Transverse colon (tissue), 4 donors: Measurements from ENCODE around the gene NCOA3. TPM values are rescaled to one million over a fixed set of nuclear protein-coding genes. Genes with fewer than 3 reads are reported as not detected.
"Not testable (repeated sequence)": the region's sequence is repeated elsewhere in the genome, so short reads cannot be mapped to it uniquely, and the experiment has no call there.

ENCODE experiments used
- DNase-seq: peaks from one replicate; pipeline ENCODE4 v3.0.0-alpha.2; 2019
- H3K27ac ChIP-seq, 4 donors: fragments of 200-600 bp; sonication (generic); 2 replicates each; pipeline ENCODE4 v1.5.1; 2016 to 2018; ENCODE audit warnings: inconsistent platforms in 4 of 4
- H3K27me3 ChIP-seq: fragments of 200-600 bp; sonication (generic); 2 replicates; pipeline ENCODE4 v1.5.1; 2017; ENCODE audit warnings: inconsistent platforms
- H3K36me3 ChIP-seq, 4 donors: fragments of 200-600 bp; sonication (generic); 2 replicates each; pipeline ENCODE4 v1.5.1; 2017 to 2019; ENCODE audit warnings: inconsistent platforms in 4 of 4
- H3K4me1 ChIP-seq, 4 donors: fragments of 200-600 bp; sonication (generic); 2 replicates each; pipeline ENCODE4 v1.5.1; 2017 to 2020; ENCODE audit warnings: inconsistent platforms in 4 of 4
- H3K4me3 ChIP-seq, 4 donors: fragments of 200-600 bp; sonication (generic); 1 replicate in 1 of 4; 2 replicates in 3 of 4; pipeline versions ENCODE4 v1.5.1 to v1.6.1; 2017 to 2019; ENCODE audit warnings: inconsistent platforms in 4 of 4
- H3K9me3 ChIP-seq, 2 donors: fragments of 200-600 bp; sonication (generic); 2 replicates each; pipeline ENCODE4 v1.5.1; 2017 to 2019; ENCODE audit warnings: inconsistent platforms in 2 of 2
- EP300 ChIP-seq: sonication (generic); formaldehyde crosslinking; IDR thresholded peaks from one replicate; pipeline ENCODE4 v1.6.1; 2017; ENCODE audit warnings: antibody characterized with exemption, low read depth
- POLR2A ChIP-seq: fragments of 450-650 bp; IDR thresholded peaks from one replicate; pipeline ENCODE4 v1.6.1; 2016; ENCODE audit warnings: antibody characterized with exemption, mild to moderate bottlenecking, moderate library complexity
- POLR2AphosphoS5 ChIP-seq, 3 donors: sonication (generic); formaldehyde crosslinking; IDR thresholded peaks; one replicate each; pipeline ENCODE4 v1.6.1; 2016; ENCODE audit warnings: antibody characterized with exemption in 3 of 3
- WGBS, 2 donors: methylation state at CpG; one replicate each; pipeline ENCODE4 v1.1.5; 2018; ENCODE audit warnings: low coverage in 1 of 2; 5-methylcytosine and 5-hydroxymethylcytosine counted together
- in situ Hi-C, 4 donors: fragments of 200-750 bp; cut with MboI; loops; one replicate each; pipeline versions ENCODE4 v1.15.0 to v1.15.1; 2017; ENCODE audit warnings: low sequenced_read_pairs in 3 of 4, low pct_ligation_motif_present in 1 of 4, low pct_unique_long_range_greater_than_20kb in 1 of 4
- intact Hi-C: fragments of 100-400 bp; cut with DNase I; formaldehyde crosslinking; loops from one replicate; pipeline ENCODE4 v1.15.1; 2023; ENCODE audit warnings: low total_unique reads
- total RNA-seq, 4 donors: library from RNA; depleted of rRNA; stranded (reverse); fragments of >200 nt; gene quantifications; one replicate each; pipeline ENCODE4 v1.1.0, GENCODE V29; 2016
- TF ChIP-seq, protein P1 (sequence below), 5 experiments: fragments of 200-600 bp in 3 of 5; fragments of 450-650 bp in 2 of 5; sonication (generic) in 3 of 5; IDR thresholded peaks; 1 replicate in 2 of 5; 2 replicates in 3 of 5; pipeline ENCODE4 v1.5.1; 2016 to 2017; ENCODE audit warnings: antibody characterized with exemption in 5 of 5, inconsistent platforms in 3 of 5, mild to moderate bottlenecking in 2 of 5, moderate library complexity in 1 of 5

The NCOA3 gene
- total RNA-seq, 4 donors from 2014 or later = 9.2 to 39.1 (median 22.3) TPM

DNA sequence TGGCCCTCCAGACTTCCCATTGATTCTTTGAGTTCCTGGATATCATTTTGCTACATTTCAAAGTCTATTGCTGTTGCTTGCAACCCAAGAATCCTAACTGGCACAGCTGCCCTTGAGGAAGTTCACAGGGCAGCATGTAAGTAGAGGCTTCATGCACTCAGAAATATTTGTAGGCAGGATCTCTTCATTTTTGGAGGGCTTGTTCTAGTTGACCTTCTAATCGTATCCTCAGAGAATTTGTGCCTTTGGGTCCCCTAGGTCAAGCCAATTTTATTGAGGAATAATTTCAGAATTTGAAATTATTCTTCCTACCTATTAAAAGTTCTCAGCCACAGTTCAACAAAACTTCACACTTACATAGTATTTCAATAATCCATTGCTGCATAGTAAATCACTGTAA, 5.6 kb upstream of the NCOA3 start:
- in situ Hi-C loops (no loop called here), intact Hi-C loops (no loop called here)
- Histone ChIP-seq H3K27me3 (no peaks in the 10 kb centered on the region), H3K27ac (no peak overlapping the region), H3K36me3 (no peaks in the 10 kb centered on the region), H3K4me1 (peaks cover 18 to 28% (median 18%) of the 10 kb centered on the region in 4 donors), H3K4me3 (no peak overlapping the region), H3K9me3 (no peaks in the 10 kb centered on the region)
- no peak for DNase-seq
- TF ChIP-seq EP300 = no peak
- TF ChIP-seq POLR2AphosphoS5 (IDR thresholded peaks at IDR 0.05) = no peak
- no peak for TF ChIP-seq POLR2A
- TF ChIP-seq, protein P1, sequence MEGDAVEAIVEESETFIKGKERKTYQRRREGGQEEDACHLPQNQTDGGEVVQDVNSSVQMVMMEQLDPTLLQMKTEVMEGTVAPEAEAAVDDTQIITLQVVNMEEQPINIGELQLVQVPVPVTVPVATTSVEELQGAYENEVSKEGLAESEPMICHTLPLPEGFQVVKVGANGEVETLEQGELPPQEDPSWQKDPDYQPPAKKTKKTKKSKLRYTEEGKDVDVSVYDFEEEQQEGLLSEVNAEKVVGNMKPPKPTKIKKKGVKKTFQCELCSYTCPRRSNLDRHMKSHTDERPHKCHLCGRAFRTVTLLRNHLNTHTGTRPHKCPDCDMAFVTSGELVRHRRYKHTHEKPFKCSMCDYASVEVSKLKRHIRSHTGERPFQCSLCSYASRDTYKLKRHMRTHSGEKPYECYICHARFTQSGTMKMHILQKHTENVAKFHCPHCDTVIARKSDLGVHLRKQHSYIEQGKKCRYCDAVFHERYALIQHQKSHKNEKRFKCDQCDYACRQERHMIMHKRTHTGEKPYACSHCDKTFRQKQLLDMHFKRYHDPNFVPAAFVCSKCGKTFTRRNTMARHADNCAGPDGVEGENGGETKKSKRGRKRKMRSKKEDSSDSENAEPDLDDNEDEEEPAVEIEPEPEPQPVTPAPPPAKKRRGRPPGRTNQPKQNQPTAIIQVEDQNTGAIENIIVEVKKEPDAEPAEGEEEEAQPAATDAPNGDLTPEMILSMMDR (IDR thresholded peaks at IDR 0.05) = no peak
- WGBS, 2 donors = 86 to 100% methylated on average over 1 of the region's 1 CpG

DNA sequence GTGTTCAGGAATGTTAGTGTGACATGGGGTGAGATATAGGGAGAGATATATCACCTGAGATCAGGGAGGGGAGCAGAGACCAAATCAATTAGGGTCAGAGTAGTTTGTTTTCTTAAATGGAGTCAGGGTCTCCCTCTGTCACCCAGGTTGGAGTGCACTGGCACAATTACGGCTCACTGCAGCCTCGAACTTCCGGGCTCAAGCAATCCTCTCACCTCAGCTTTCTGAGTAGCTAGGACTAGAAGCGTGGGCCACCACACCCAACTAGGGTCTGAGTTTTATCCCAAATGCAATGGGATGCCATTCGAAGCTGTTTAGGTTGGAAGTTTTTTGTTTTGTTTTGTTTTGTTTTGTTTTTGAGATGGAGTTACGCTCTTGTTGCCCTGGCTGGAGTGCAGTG, 3.1 kb upstream of the NCOA3 start:
- Histone ChIP-seq H3K4me1 (peaks cover 9 to 26% (median 15%) of the 10 kb centered on the region in 4 donors), H3K36me3 (no peaks in the 10 kb centered on the region), H3K4me3 (no peak overlapping the region), H3K27me3 (no peaks in the 10 kb centered on the region), H3K9me3 (no peaks in the 10 kb centered on the region), H3K27ac (peak overlapping the region in 1 of 4 donors; percentile 73)
- 90 to 100% methylated on average over 1 to 6 of the region's 6 CpGs for WGBS, 2 donors
- in situ Hi-C loops (no loop called here), intact Hi-C loops (no loop called here)
- no peak for DNase-seq
- TF ChIP-seq, protein P1 (IDR thresholded peaks at IDR 0.05) = no peak
- TF ChIP-seq POLR2AphosphoS5 (IDR thresholded peaks at IDR 0.05) (no peak), EP300 (no peak)

DNA sequence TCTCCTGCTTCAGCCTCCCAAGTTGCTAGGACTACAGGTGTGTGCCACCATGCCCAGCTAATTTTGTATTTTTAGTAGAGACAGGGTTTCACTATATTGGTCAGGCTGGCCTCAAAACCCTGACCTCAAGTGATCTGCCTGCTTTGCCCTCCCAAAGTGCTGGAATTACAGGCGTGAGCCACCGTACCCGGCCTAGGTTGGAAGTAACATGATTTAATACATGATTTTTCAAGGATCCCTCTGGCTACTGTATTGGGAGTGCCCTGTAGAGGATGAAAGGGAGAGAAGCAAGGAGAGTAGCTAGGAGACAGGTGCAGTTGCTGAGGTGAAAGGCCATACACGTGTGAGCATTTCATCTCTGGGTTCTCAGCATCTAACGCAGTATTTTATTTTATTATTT, 2.6 kb upstream of the NCOA3 start:
- intact Hi-C loops = no loop called here
- H3K4me1 ChIP-seq = peaks cover 9 to 26% (median 15%) of the 10 kb centered on the region in 4 donors
- H3K27me3 ChIP-seq = no peaks in the 10 kb centered on the region
- no peak overlapping the region for H3K27ac ChIP-seq
- 84 to 95% methylated on average over 5 of the region's 5 CpGs for WGBS, 2 donors
- H3K9me3 ChIP-seq = no peaks in the 10 kb centered on the region
- TF ChIP-seq, protein P1 (IDR thresholded peaks at IDR 0.05) = no peak
- TF ChIP-seq EP300 = no peak
- TF ChIP-seq POLR2AphosphoS5 (IDR thresholded peaks at IDR 0.05) = no peak
- TF ChIP-seq POLR2A = no peak
- in situ Hi-C loops = no loop called here
- no peaks in the 10 kb centered on the region for H3K36me3 ChIP-seq
- no peak overlapping the region for H3K4me3 ChIP-seq
- DNase-seq = no peak

DNA sequence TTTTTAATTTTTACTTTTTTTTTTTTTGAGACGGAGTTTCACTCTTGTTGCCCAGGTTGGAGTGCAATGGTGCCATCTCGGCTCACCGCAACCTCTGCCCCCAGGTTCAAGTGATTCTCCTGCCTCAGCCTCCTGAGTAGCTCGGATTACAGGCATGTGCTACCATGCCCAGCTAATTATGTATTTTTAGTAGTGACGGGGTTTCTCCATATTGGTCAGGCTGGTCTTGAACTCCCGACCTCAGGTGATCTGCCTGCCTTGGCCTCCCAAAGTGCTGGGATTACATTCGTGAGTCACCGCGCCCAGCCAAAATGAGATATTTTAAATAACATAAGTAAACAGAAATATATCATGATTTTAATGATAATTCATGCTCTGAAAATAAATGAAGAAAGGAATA, 1.6 kb upstream of the NCOA3 start:
- peak overlapping the region in 1 of 4 donors; percentile 89 for H3K27ac ChIP-seq
- H3K4me1 ChIP-seq = peaks cover 9 to 24% (median 13%) of the 10 kb centered on the region in 4 donors
- H3K4me3 ChIP-seq, H3K27me3 ChIP-seq, DNase-seq, in situ Hi-C loops, H3K36me3 ChIP-seq, H3K9me3 ChIP-seq: not testable (repeated sequence)
- 92 to 97% methylated on average over 7 to 9 of the region's 9 CpGs for WGBS, 2 donors
- intact Hi-C loops = loop anchor here (10.0 kb wide), 1 partner anchor 125 kb away; no protein-coding TSS in a partner anchor

DNA sequence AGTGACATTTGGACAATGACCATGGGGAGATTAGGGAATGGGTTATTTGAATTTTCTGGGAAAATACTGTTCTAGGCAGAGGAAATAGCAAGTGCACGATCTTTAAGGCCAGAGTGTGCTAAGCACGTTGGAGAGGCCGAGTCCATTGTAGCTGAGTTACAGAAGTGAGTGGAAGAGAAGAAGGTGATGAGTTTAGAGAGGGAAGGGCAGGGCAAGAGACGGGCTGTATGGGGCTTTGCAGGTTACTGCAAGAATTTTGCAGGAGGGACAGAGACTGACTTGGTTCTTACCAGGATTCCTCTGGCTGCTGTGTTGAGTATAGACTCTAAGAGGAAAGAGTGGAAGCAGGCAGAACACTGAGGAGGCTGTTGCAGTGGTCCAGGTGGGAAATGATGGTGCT, 1.1 kb upstream of the NCOA3 start:
- intact Hi-C loops = loop anchor here (10.0 kb wide), 1 partner anchor 124 kb away; no protein-coding TSS in a partner anchor
- in situ Hi-C loops = no loop called here
- no peak overlapping the region for H3K4me3 ChIP-seq

More for the DNA sequence above, 1.1 kb upstream of the NCOA3 start:
- TF ChIP-seq, protein P1 (IDR thresholded peaks at IDR 0.05) = no peak
- TF ChIP-seq POLR2AphosphoS5 (IDR thresholded peaks at IDR 0.05) (no peak), POLR2A (no peak), EP300 (no peak)
- 60 to 66% methylated on average over 4 of the region's 4 CpGs for whole genome bisulfite sequencing, 2 donors
- H3K27ac ChIP-seq = peak overlapping the region in 3 of 4 donors; percentile 89 to 95 (median 95)
- H3K36me3 ChIP-seq = no peaks in the 10 kb centered on the region
- no peak for DNase-seq
- no peaks in the 10 kb centered on the region for H3K27me3 ChIP-seq
- H3K4me1 ChIP-seq = peaks cover 9 to 24% (median 13%) of the 10 kb centered on the region in 4 donors
- no peaks in the 10 kb centered on the region for H3K9me3 ChIP-seq
